GM18951 (cell line): Measurements from ENCODE around the gene CHML.

ENCODE experiments used
- POLR2A ChIP-seq: IDR thresholded peaks from 4 replicates; pipeline ENCODE4 v1.6.1; 2011; ENCODE audit warnings: mild to moderate bottlenecking; ENCODE audit not compliant: insufficient read length, insufficient read depth; ENCODE audit errors: extremely low read depth
- in situ Hi-C: fragments of 300-500 bp; cut with MboI; formaldehyde crosslinking; loops from one replicate; pipeline ENCODE4 v1.12.0; 2022; ENCODE audit warnings: low sequenced_read_pairs, mixed read lengths, inconsistent platforms; ENCODE audit not compliant: unreplicated experiment

CHML gene

GRCh38 chr1:241627453-241628259 lies 12.5 kb downstream of the CHML start:
- in situ Hi-C loops: no loop called here

GRCh38 chr1:241624935-241625334 lies 15.2 kb downstream of the CHML start:
- in situ Hi-C loops: loop anchor here (25.0 kb wide), 1 partner anchor 387 kb away; no protein-coding TSS in a partner anchor
- TF ChIP-seq POLR2A: no peak

More at GRCh38 chr1:241627453-241628259, 12.5 kb downstream of the CHML start:
- no peak for TF ChIP-seq POLR2A

GRCh38 chr1:241622669-241623068 lies 17.5 kb downstream of the CHML start:
- in situ Hi-C loops: loop anchor here (25.0 kb wide), 1 partner anchor 390 kb away; no protein-coding TSS in a partner anchor
- TF ChIP-seq POLR2A: no peak

GRCh38 chr1:241617426-241617825 lies 22.7 kb downstream of the CHML start:
- in situ Hi-C loops: loop anchor here (25.0 kb wide), 1 partner anchor 395 kb away; no protein-coding TSS in a partner anchor
- no peak for TF ChIP-seq POLR2A

- TF ChIP-seq POLR2A: no peak
- in situ Hi-C loops: loop anchor here (25.0 kb wide), 1 partner anchor 397 kb away; no protein-coding TSS in a partner anchor
Measured at GRCh38 chr1:241615043-241615974, 24.9 kb downstream of the CHML start.

GRCh38 chr1:241614572-241614971 lies 25.6 kb downstream of the CHML start:
- in situ Hi-C loops: loop anchor here (25.0 kb wide), 1 partner anchor 398 kb away; no protein-coding TSS in a partner anchor
- TF ChIP-seq POLR2A: no peak

- no peak for TF ChIP-seq POLR2A
Measured at GRCh38 chr1:241614144-241614543, 26.0 kb downstream of the CHML start.

GRCh38 chr1:241612533-241613477 lies 27.4 kb downstream of the CHML start:
- in situ Hi-C loops: loop anchor here (25.0 kb wide), 1 partner anchor 399 kb away; no protein-coding TSS in a partner anchor
- TF ChIP-seq POLR2A: no peak

More at GRCh38 chr1:241614144-241614543, 26.0 kb downstream of the CHML start:
- in situ Hi-C loops: loop anchor here (25.0 kb wide), 1 partner anchor 398 kb away; no protein-coding TSS in a partner anchor

- in situ Hi-C loops: loop anchor here (25.0 kb wide), 1 partner anchor 401 kb away; no protein-coding TSS in a partner anchor
- no peak for TF ChIP-seq POLR2A
Measured at GRCh38 chr1:241611736-241612135, 28.4 kb downstream of the CHML start.

- in situ Hi-C loops: loop anchor here (25.0 kb wide), 1 partner anchor 401 kb away; no protein-coding TSS in a partner anchor
- TF ChIP-seq POLR2A: no peak
Measured at GRCh38 chr1:241611063-241611462, 29.1 kb downstream of the CHML start.

- in situ Hi-C loops: loop anchor here (25.0 kb wide), 1 partner anchor 402 kb away; no protein-coding TSS in a partner anchor
- TF ChIP-seq POLR2A: no peak
Measured at GRCh38 chr1:241610056-241610815, 29.9 kb downstream of the CHML start.
